ENCODE data around the gene FIGNL1. TPM values are rescaled to one million over a fixed set of nuclear protein-coding genes. Genes with fewer than 3 reads are reported as not detected.

FIGNL1 gene
- total RNA-seq, 1 donor from 2014 or later: 10.0 TPM

DNA sequence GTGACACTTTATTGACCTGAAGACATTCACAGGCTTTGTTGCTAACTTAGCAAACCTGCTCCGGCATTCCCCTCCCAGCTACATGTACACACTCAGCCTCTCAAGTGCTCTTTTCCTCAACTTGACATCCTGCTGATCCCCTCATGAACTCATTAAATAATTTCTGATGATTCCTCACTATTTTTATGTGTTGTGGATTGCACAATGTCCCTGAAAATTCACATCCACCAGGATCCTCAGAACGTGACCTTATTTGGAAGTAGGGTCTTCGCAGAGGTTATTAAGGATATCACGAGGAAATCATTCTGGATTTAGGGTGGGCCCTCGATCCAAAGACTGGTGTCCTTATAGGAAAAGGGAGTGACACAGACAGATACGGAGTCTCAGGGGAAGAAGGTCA lies 27.3 kb downstream of the FIGNL1 start:
- no peak for TF ChIP-seq CTCF (IDR thresholded peaks at IDR 0.05; ENCODE audit: insufficient read depth, low read depth, low read length)
- TF ChIP-seq EZH2 (IDR thresholded peaks at IDR 0.05; ENCODE audit: insufficient read depth, low read length): no peak
- H3K4me2 ChIP-seq (ENCODE audit: low read length): no peak overlapping the region
- H3K27me3 ChIP-seq (ENCODE audit: insufficient read depth, low read length): no peaks in the 10 kb centered on the region
- peaks cover 4% of the 10 kb centered on the region for H3K9me3 Mint-ChIP-seq (ENCODE audit: unreplicated experiment)
- no peaks in the 10 kb centered on the region for H3K79me2 ChIP-seq (ENCODE audit: insufficient read depth, low read length)
- DNase-seq (ENCODE audit: low read depth) (no peak), FAIRE-seq (no peak)
- no peak overlapping the region for H3K9ac ChIP-seq (ENCODE audit: low read length)
- H3K4me1 ChIP-seq (ENCODE audit: insufficient read depth, low read length): no peaks in the 10 kb centered on the region
- H3K9me3 ChIP-seq (ENCODE audit: insufficient read depth, low read depth, low read length): no peaks in the 10 kb centered on the region
- H3K4me3 ChIP-seq (ENCODE audit: insufficient read depth, low read depth, low read length): no peak overlapping the region
- H3K36me3 ChIP-seq (ENCODE audit: insufficient read depth, low read length): no peaks in the 10 kb centered on the region
- H3K4me3 Mint-ChIP-seq (ENCODE audit: unreplicated experiment): no peak overlapping the region
- H3K27ac ChIP-seq (ENCODE audit: low read depth, low read length): no peak overlapping the region
- no peaks in the 10 kb centered on the region for H4K20me1 ChIP-seq (ENCODE audit: insufficient read depth, low read length)
- H3K27me3 Mint-ChIP-seq (ENCODE audit: low read depth, unreplicated experiment): peaks cover 7% of the 10 kb centered on the region
- H3K4me1 Mint-ChIP-seq (ENCODE audit: low read depth, unreplicated experiment): peaks cover 7% of the 10 kb centered on the region
- H3K36me3 Mint-ChIP-seq (ENCODE audit: low read depth, unreplicated experiment): no peaks in the 10 kb centered on the region
- H2AFZ ChIP-seq (ENCODE audit: low read depth, low read length): no peak overlapping the region
- H3K27ac Mint-ChIP-seq (ENCODE audit: unreplicated experiment): no peak overlapping the region

- no peak overlapping the region for H3K27ac ChIP-seq (ENCODE audit: low read depth, low read length)
- no peak overlapping the region for H3K9ac ChIP-seq (ENCODE audit: low read length)
- peaks cover 10% of the 10 kb centered on the region for H3K27me3 Mint-ChIP-seq (ENCODE audit: low read depth, unreplicated experiment)
- H3K4me1 Mint-ChIP-seq (ENCODE audit: low read depth, unreplicated experiment): peaks cover 7% of the 10 kb centered on the region
- H3K9me3 ChIP-seq (ENCODE audit: insufficient read depth, low read depth, low read length): no peaks in the 10 kb centered on the region
- peaks cover 4% of the 10 kb centered on the region for H3K9me3 Mint-ChIP-seq (ENCODE audit: unreplicated experiment)
- H3K4me2 ChIP-seq (ENCODE audit: low read length): no peak overlapping the region
- no peak for TF ChIP-seq CTCF (IDR thresholded peaks at IDR 0.05; ENCODE audit: insufficient read depth, low read depth, low read length)
- no peak for TF ChIP-seq EZH2 (IDR thresholded peaks at IDR 0.05; ENCODE audit: insufficient read depth, low read length)
- H4K20me1 ChIP-seq (ENCODE audit: insufficient read depth, low read length): no peaks in the 10 kb centered on the region
- H3K4me3 Mint-ChIP-seq (ENCODE audit: unreplicated experiment): no peak overlapping the region
- no peak overlapping the region for H3K27ac Mint-ChIP-seq (ENCODE audit: unreplicated experiment)
- H3K27me3 ChIP-seq (ENCODE audit: insufficient read depth, low read length): peaks cover 5% of the 10 kb centered on the region
- DNase-seq (ENCODE audit: low read depth) (no peak), FAIRE-seq (no peak)
- no peaks in the 10 kb centered on the region for H3K36me3 ChIP-seq (ENCODE audit: insufficient read depth, low read length)
- no peak overlapping the region for H2AFZ ChIP-seq (ENCODE audit: low read depth, low read length)
- H3K79me2 ChIP-seq (ENCODE audit: insufficient read depth, low read length): no peaks in the 10 kb centered on the region
- H3K4me3 ChIP-seq (ENCODE audit: insufficient read depth, low read depth, low read length): no peak overlapping the region
- H3K36me3 Mint-ChIP-seq (ENCODE audit: low read depth, unreplicated experiment): no peaks in the 10 kb centered on the region
- H3K4me1 ChIP-seq (ENCODE audit: insufficient read depth, low read length): no peaks in the 10 kb centered on the region
Observed at GRCh38 chr7:50421043-50421442, 29.1 kb downstream of the FIGNL1 start.

DNA sequence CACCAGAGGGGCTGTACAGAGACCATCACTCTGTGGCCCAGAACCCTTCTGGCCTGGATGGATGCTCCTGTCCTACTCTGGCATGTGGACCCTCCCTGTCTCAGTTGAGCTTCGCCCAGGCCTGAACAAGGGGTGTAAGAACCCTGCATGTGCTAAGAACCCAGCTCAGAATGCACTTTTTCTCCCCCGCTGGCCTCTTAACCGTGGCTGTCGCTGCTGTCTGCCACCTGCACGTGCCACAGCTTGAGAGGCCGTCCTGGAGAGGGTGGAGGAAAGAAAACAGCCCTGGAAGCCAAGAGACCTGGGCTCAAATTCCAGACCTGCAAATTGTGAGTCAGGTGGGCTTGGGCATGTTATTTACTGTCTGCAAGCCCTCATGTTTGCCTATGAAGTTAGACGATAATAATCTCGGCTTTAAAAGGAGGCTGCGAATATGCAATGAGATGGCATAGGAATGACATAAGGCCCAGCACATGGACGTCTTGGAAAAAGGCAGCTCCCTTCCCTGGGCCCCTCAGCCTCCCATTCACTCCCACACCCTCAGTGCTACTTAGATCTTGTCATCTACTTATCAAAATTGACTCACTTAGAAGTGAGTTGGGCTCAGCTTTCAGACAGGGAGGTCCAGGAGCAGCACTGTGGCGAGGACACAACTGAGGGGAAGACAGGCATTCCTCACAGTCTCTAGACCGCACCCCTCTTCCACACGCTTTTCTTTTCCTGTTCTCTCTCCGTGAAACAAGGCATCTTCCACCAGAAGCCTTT lies 31.4 kb downstream of the FIGNL1 start:
- H3K79me2 ChIP-seq (ENCODE audit: insufficient read depth, low read length): no peaks in the 10 kb centered on the region
- no peak overlapping the region for H2AFZ ChIP-seq (ENCODE audit: low read depth, low read length)
- Mint-ChIP-seq H3K27ac (ENCODE audit: unreplicated experiment) (no peak overlapping the region), H3K4me1 (ENCODE audit: low read depth, unreplicated experiment) (peaks cover 7% of the 10 kb centered on the region), H3K4me3 (ENCODE audit: unreplicated experiment) (no peak overlapping the region), H3K27me3 (ENCODE audit: low read depth, unreplicated experiment) (peaks cover 13% of the 10 kb centered on the region), H3K9me3 (ENCODE audit: unreplicated experiment) (no peaks in the 10 kb centered on the region), H3K36me3 (ENCODE audit: low read depth, unreplicated experiment) (no peaks in the 10 kb centered on the region)
- H3K27me3 ChIP-seq (ENCODE audit: insufficient read depth, low read length): peaks cover 5% of the 10 kb centered on the region
- TF ChIP-seq CTCF (IDR thresholded peaks at IDR 0.05; ENCODE audit: insufficient read depth, low read depth, low read length): no peak
- no peak for TF ChIP-seq EZH2 (IDR thresholded peaks at IDR 0.05; ENCODE audit: insufficient read depth, low read length)
- H3K36me3 ChIP-seq (ENCODE audit: insufficient read depth, low read length): no peaks in the 10 kb centered on the region
- no peak overlapping the region for H3K27ac ChIP-seq (ENCODE audit: low read depth, low read length)
- no peak overlapping the region for H3K9ac ChIP-seq (ENCODE audit: low read length)
- no peaks in the 10 kb centered on the region for H3K4me1 ChIP-seq (ENCODE audit: insufficient read depth, low read length)
- no peak overlapping the region for H3K4me3 ChIP-seq (ENCODE audit: insufficient read depth, low read depth, low read length)
- no peak for FAIRE-seq
- no peaks in the 10 kb centered on the region for H4K20me1 ChIP-seq (ENCODE audit: insufficient read depth, low read length)
- H3K9me3 ChIP-seq (ENCODE audit: insufficient read depth, low read depth, low read length): no peaks in the 10 kb centered on the region
- DNase-seq (ENCODE audit: low read depth): no peak
- no peak overlapping the region for H3K4me2 ChIP-seq (ENCODE audit: low read length)

All from astrocyte (in vitro differentiated cells and primary cell).